ENCODE results near the gene GCNT4. TPM values are rescaled to one million over a fixed set of nuclear protein-coding genes. Genes with fewer than 3 reads are reported as not detected.
"Not testable (repeated sequence)": the region's sequence is repeated elsewhere in the genome, so short reads cannot be mapped to it uniquely, and the experiment has no call there.

GCNT4 gene
- total RNA-seq = under 1 TPM; 0.07 to 0.41 TPM

GRCh38 chr5:75052192-75053053 lies at the start of gene GCNT4:
TSS of gene GCNT4 (minus strand) at chr5:75052558. CDS start at chr5:75030037, 22,521 bp downstream.
- DNase-seq = peak; percentile 51
- Mint-ChIP-seq H3K36me3 (no peaks in the 10 kb centered on the region), H3K27ac (peak within 1 kb of the TSS; percentile 67), H3K4me1 (peaks cover 60% of the 10 kb centered on the region), H3K27me3 (peaks cover 44% of the 10 kb centered on the region), H3K4me3 (peak within 1 kb of the TSS; percentile 79), H3K9me3 (ENCODE audit: low read depth) (no peaks in the 10 kb centered on the region)
- ATAC-seq = peak; percentile 49
- CTCF ChIA-PET = interaction anchor here (0.7 to 3.4 kb wide), 5 partner anchors 11 to 494 kb away, joined by 3 to 21 read pairs (median 4); partner anchors contain the start of gene ANKRD31

GRCh38 chr5:75095956-75096355 lies 43.6 kb upstream of the GCNT4 start:
- H3K27me3 Mint-ChIP-seq; CTCF ChIA-PET; H3K9me3 Mint-ChIP-seq (ENCODE audit: low read depth); ATAC-seq; H3K36me3 Mint-ChIP-seq; DNase-seq; H3K4me1 Mint-ChIP-seq; H3K4me3 Mint-ChIP-seq; H3K27ac Mint-ChIP-seq: not testable (repeated sequence)

- Mint-ChIP-seq H3K27ac (no peak overlapping the region), H3K4me3 (no peak overlapping the region), H3K27me3 (peaks cover 2% of the 10 kb centered on the region), H3K9me3 (ENCODE audit: low read depth) (no peaks in the 10 kb centered on the region), H3K36me3 (no peaks in the 10 kb centered on the region), H3K4me1 (peaks cover 5% of the 10 kb centered on the region)
- CTCF ChIA-PET = no interaction called here
- DNase-seq = no peak
- ATAC-seq = no peak
Observed at GRCh38 chr5:75091597-75091996, 39.2 kb upstream of the GCNT4 start.

GRCh38 chr5:75089662-75090061 lies 37.3 kb upstream of the GCNT4 start:
- no peak for DNase-seq
- H3K27ac Mint-ChIP-seq = no peak overlapping the region
- CTCF ChIA-PET = no interaction called here
- no peaks in the 10 kb centered on the region for H3K36me3 Mint-ChIP-seq
- ATAC-seq = no peak
- no peaks in the 10 kb centered on the region for H3K9me3 Mint-ChIP-seq (ENCODE audit: low read depth)
- peaks cover 5% of the 10 kb centered on the region for H3K4me1 Mint-ChIP-seq
- no peak overlapping the region for H3K4me3 Mint-ChIP-seq
- peaks cover 2% of the 10 kb centered on the region for H3K27me3 Mint-ChIP-seq

GRCh38 chr5:75089137-75089536 lies 36.8 kb upstream of the GCNT4 start:
- CTCF ChIA-PET = no interaction called here
- H3K36me3 Mint-ChIP-seq = no peaks in the 10 kb centered on the region
- no peak overlapping the region for H3K4me3 Mint-ChIP-seq
- H3K9me3 Mint-ChIP-seq (ENCODE audit: low read depth) = no peaks in the 10 kb centered on the region
- H3K4me1 Mint-ChIP-seq = peaks cover 5% of the 10 kb centered on the region
- peaks cover 2% of the 10 kb centered on the region for H3K27me3 Mint-ChIP-seq
- ATAC-seq (no peak), DNase-seq (no peak)
- H3K27ac Mint-ChIP-seq = no peak overlapping the region

- DNase-seq = no peak
- Mint-ChIP-seq H3K4me3 (no peak overlapping the region), H3K27ac (no peak overlapping the region), H3K27me3 (peaks cover 2% of the 10 kb centered on the region), H3K9me3 (ENCODE audit: low read depth) (no peaks in the 10 kb centered on the region), H3K4me1 (peaks cover 5% of the 10 kb centered on the region), H3K36me3 (no peaks in the 10 kb centered on the region)
- CTCF ChIA-PET = no interaction called here
- ATAC-seq = no peak
Observed at GRCh38 chr5:75088648-75089047, 36.3 kb upstream of the GCNT4 start.

- no peaks in the 10 kb centered on the region for H3K36me3 Mint-ChIP-seq
- H3K4me1 Mint-ChIP-seq = no peaks in the 10 kb centered on the region
- H3K27me3 Mint-ChIP-seq = no peaks in the 10 kb centered on the region
- DNase-seq = no peak
- CTCF ChIA-PET = no interaction called here
- H3K27ac Mint-ChIP-seq = no peak overlapping the region
- no peaks in the 10 kb centered on the region for H3K9me3 Mint-ChIP-seq (ENCODE audit: low read depth)
- H3K4me3 Mint-ChIP-seq = no peak overlapping the region
- no peak for ATAC-seq
Observed at GRCh38 chr5:75081510-75081909, 29.2 kb upstream of the GCNT4 start.

GRCh38 chr5:75079346-75079745 lies 27.0 kb upstream of the GCNT4 start:
- DNase-seq; H3K36me3 Mint-ChIP-seq; H3K4me3 Mint-ChIP-seq; H3K27ac Mint-ChIP-seq; H3K9me3 Mint-ChIP-seq (ENCODE audit: low read depth); ATAC-seq; H3K4me1 Mint-ChIP-seq; H3K27me3 Mint-ChIP-seq: not testable (repeated sequence)
- CTCF ChIA-PET = interaction anchor here (0.7 kb wide), 1 partner anchor 1998 kb away, joined by 3 read pairs; no protein-coding TSS in a partner anchor

GRCh38 chr5:75078027-75078426 lies 25.7 kb upstream of the GCNT4 start:
- CTCF ChIA-PET = no interaction called here
- ATAC-seq (no peak), DNase-seq (no peak)
- H3K27ac Mint-ChIP-seq = no peak overlapping the region
- H3K4me3 Mint-ChIP-seq = no peak overlapping the region
- H3K4me1 Mint-ChIP-seq = no peaks in the 10 kb centered on the region
- H3K27me3 Mint-ChIP-seq = peaks cover 2% of the 10 kb centered on the region
- no peaks in the 10 kb centered on the region for H3K9me3 Mint-ChIP-seq (ENCODE audit: low read depth)
- no peaks in the 10 kb centered on the region for H3K36me3 Mint-ChIP-seq

GRCh38 chr5:75072061-75072460 lies 19.7 kb upstream of the GCNT4 start:
- Mint-ChIP-seq H3K4me3 (no peak overlapping the region), H3K36me3 (no peaks in the 10 kb centered on the region), H3K27ac (no peak overlapping the region), H3K9me3 (ENCODE audit: low read depth) (no peaks in the 10 kb centered on the region), H3K27me3 (peaks cover 4% of the 10 kb centered on the region), H3K4me1 (no peaks in the 10 kb centered on the region)
- CTCF ChIA-PET = interaction anchor here (1.4 kb wide), 1 partner anchor 13 kb away, joined by 3 read pairs; no protein-coding TSS in a partner anchor
- DNase-seq = no peak
- no peak for ATAC-seq

- DNase-seq = no peak
- Mint-ChIP-seq H3K27me3 (peaks cover 6% of the 10 kb centered on the region), H3K36me3 (no peaks in the 10 kb centered on the region), H3K27ac (no peak overlapping the region), H3K4me1 (no peaks in the 10 kb centered on the region), H3K4me3 (no peak overlapping the region), H3K9me3 (ENCODE audit: low read depth) (no peaks in the 10 kb centered on the region)
- ATAC-seq = no peak
- CTCF ChIA-PET = no interaction called here
Observed at GRCh38 chr5:75071100-75071499, 18.7 kb upstream of the GCNT4 start.

GRCh38 chr5:75067434-75067833 lies 15.1 kb upstream of the GCNT4 start:
- CTCF ChIA-PET = interaction anchor here (1.4 kb wide), 1 partner anchor 17 kb away, joined by 3 read pairs; no protein-coding TSS in a partner anchor
- DNase-seq = no peak
- H3K4me3 Mint-ChIP-seq = no peak overlapping the region
- peaks cover 4% of the 10 kb centered on the region for H3K27me3 Mint-ChIP-seq
- no peak for ATAC-seq
- no peaks in the 10 kb centered on the region for H3K9me3 Mint-ChIP-seq (ENCODE audit: low read depth)
- H3K27ac Mint-ChIP-seq = no peak overlapping the region
- H3K4me1 Mint-ChIP-seq = peaks cover 3% of the 10 kb centered on the region
- no peaks in the 10 kb centered on the region for H3K36me3 Mint-ChIP-seq

- Mint-ChIP-seq H3K27ac (no peak overlapping the region), H3K27me3 (peaks cover 6% of the 10 kb centered on the region), H3K4me3 (no peak overlapping the region), H3K36me3 (no peaks in the 10 kb centered on the region), H3K9me3 (ENCODE audit: low read depth) (no peaks in the 10 kb centered on the region), H3K4me1 (peaks cover 11% of the 10 kb centered on the region)
- CTCF ChIA-PET = no interaction called here
- DNase-seq (no peak), ATAC-seq (no peak)
Observed at GRCh38 chr5:75062925-75063531, 10.7 kb upstream of the GCNT4 start.

Data from activated CD8-positive, alpha-beta memory T cell treated with anti-CD3 and anti-CD28 coated beads, Interleukin-2, amount 10 ng/mL, durations not matched to agents 7 days and 5 days (primary cell).